Suppressor macrophage treated with lipopolysaccharide for 4 hours (primary cell): ENCODE measurements around the gene GPHA2.
A peak's percentile ranks its signal among the peaks of the same experiment; 100 is the strongest.

Experiments used
- DNase-seq: peaks from one replicate; pipeline ENCODE4 v3.0.0-alpha.2; 2020

Gene GPHA2

DNA sequence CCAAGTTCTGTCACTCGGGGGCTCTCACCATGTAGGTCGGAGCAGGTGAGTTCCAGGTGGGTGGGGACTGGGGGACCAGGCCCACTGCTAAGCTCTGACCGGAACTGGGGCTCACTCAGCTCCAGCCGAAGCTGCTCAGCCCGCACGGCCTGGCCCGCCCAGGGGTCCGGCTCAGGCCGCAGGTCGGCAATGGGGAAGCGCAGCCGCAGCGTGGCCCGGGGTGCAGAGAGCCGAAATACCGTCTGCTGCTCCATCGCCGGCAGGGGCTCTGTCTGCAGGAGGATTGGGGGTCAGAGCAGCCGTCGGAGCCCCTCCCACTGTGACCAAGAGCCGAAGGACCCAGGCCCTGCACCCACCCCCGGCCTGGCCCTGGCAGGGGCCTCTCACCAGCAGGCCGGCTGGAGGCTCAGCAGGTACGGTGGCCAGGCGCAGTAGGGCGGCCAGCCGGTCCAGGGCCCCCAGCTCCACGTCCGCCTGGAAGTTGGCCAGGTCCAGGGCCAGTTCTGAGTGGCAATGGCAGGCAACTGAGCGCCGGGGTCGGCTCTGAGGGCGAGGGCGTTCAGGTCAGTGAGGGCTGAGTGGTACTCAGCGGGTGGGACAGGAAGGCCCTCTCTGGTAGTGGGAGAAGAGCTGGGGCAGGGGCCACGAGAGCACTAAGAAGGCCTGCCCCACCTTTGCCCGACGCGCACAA, 25.9 kb downstream of the GPHA2 start:
- DNase-seq: no peak

DNA sequence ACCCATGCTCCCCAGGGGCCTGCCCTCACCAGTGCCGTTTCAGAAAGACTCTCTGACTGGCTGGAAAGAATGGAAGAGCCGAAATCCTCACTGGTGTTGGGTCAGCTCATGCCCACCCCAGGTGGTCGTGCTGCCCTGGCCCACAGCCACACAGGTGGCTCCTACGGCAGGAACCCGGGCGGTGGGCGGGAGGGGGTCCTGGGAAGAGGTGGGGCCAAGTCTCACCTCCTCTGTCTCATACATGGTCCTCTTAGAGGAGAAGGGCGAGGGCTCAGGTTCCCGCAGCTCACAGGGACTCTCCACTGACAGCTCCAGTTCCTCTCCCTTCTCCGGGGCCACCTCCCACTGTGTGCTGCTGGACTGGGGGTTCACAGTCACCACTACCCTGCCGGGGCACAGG, 26.9 kb downstream of the GPHA2 start:
- no peak for DNase-seq

DNA sequence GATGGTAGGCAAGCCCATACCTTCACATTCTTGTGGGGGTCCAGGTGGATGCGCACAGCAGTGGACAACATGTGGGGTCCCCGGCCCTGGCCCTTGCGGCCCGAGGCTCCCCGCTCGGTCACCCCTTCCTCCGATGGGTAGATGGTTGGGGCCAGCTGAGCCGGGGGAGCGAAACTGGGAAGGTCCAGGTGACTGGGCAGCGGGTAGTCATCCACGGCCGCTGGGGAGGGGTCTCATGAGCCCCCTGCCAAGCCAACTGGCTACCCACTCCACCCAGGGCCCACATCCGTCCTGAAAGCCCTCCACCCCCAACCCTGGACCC, 29.4 kb downstream of the GPHA2 start:
- no peak for DNase-seq

DNA sequence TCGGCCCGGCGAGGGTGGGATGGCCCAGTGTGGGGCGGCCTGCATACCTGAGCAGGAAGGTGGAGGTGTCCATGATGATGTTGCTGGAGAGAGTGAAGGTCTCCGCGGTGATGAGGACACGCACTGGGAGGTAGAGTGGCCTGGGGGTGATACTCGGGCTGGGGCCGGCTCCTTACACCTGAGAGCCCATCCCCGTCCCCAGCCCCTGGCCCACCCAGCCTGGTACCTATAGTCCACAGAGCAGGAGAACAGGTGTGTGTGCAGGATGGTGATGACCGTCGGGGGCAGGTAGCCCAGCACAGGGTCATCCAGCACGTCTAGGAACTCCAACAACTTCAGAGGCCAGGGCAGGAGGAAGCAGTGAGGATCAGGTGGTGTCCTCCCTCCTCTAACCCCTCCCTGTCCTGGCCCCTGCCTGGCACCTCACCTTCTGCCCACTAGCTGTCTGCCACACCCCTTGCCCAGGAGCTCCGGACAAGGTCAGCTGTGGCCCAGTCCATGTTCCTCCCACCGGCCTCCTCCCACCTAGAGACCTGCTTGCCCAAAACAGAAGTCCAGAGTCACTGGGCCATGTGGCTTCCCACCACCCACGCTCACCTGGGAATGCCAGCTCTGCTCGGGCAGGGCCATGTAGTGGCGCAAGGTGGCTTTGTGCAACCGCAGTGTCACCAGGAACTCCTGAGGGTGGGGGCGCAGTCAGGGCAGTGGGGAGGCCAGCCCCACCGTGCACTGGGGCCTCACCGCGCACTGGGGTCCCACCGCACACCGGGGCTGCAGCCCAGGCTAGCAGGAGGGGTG, 30.0 kb downstream of the GPHA2 start:
- no peak for DNase-seq

DNA sequence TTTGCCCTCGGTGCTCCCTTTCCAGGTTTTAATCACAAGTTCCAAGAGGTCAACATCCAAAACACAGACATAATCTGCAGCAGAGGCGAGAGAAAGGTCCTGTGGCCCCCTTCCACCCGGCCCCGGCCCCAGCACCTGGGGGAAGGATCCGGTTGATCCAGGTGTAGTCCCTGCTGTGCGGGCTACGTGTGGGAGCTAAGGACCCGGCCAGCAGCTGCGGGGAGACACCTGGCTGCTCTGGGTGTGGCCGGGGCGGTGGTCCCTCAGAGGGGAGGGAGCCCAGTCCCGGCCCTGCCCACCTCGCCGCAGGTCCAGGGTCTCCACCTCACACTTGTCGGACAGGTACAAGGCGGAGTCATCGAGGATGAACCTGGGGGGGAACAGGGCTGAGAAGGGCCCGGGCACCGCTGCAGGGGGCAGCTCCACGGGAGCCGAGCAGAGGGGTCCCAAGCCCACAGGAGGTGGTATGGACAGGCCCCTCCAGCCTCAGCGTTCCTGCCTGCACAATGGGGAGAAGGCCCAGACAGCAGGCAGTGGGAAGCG, 32.3 kb downstream of the GPHA2 start:
- DNase-seq: no peak

DNA sequence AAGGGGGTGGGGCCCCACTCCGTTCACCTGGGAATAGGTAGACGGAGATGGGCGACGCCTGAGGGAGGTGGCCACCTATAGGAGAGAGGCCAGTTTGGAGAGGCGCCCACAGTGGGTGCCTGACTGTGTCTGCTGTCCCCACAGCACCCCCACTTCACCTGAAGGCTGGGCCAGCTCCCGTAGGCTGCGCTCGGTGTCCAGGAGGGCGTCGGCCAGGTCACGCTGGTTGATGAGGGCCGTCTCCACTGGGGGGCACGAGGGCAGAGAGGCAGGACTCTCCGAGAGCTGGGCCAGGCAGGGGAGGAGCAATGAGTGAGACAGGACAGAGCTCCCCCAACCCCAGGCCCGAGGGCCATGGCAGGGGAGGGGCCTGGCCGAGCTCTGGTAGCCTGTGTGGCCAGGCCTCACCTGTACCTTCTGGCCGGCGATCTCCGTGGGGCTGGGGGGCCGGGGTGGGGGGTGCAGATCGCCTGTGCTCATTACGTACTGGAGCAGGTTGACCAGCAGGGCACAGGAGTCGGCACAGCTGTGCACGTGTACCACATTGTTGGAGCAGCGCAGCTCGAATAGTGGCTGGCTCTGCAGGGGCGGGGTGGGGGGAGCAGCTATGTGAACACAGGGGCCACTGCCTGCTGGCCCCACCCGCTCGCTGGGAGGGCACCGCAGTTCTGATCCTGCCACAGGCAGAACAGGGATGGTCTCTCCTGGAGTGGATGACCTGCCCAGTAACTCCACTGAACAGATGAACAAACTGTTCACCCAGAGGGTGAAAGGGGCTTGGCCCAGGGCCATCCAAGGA, 33.4 kb downstream of the GPHA2 start:
- no peak for DNase-seq

DNA sequence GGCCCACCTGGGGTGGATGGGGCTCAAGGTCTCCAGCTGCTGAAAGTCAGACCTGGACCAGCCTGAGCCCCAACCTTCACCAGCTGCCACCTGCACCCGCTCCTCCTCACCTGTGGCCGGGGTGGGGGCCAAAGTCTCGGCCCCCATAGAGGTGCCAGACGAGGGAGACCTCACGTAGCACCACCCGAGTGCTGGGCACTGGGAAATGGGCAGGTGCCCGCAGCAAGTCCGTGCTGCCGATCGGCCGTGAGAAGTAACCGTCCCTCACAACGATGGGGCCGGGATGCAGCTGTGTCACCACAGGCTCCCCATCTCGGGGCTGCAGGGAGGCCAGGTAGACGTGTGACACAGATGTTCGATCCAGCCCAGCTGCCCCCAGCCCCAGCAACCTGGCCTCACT, 34.9 kb downstream of the GPHA2 start:
- DNase-seq: no peak

DNA sequence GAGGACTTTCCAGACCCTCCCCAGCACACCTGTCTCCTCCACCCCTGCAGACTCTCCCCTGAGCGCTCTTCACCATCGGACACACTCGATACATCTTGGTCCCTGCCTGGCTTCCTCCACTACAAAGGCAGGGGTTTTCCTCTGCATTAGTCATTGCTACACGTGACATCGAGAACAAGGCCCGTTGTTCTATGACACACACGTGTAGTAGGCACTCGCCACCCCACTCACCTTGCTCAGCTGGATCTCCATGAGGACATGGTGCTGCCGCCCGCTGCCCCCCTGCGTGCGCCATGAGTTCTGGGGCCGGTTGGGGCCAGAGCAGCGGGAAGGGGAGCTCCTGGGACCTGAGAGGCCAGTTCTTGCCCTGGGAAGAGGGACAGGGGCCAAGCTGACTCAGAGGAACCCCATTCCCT, 35.4 kb downstream of the GPHA2 start:
- DNase-seq: no peak

DNA sequence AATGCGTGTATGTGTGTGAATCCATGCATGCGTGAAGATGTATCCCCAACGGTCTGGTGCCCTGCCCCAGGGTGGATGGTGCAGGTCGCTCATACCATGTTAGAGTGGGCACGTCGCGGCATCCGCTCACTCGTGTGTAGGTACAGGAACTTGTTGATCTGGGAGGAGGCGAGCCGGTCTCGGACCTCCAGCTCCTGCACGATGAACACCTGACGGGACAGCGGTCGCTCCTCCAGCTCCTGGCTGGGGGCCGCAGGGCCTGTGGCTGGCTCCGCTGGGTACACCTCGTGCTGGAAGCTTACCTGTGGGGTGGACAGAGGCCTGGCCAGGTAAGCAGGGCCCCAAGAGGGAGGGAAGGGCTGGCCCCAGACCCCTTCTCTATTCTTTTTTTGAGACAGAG, 37.2 kb downstream of the GPHA2 start:
- DNase-seq: no peak

DNA sequence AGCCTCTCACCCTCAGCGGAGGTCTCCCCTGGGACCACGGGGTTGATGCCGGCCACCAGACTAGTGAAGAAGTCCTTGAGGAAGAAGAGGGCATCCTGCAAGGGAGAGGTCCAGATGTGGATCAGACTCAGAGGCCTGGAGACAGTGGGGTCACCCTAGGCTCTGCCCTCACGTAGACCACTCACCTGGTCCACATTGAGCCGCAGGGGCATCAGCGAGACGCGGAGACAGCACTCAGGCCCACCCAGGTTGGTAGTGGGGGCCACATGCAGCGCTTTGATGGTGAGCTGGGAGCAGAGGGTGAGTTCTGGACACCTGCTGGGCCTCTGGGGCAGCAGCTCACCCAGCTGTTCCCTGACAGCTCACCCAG, 37.6 kb downstream of the GPHA2 start:
- no peak for DNase-seq

DNA sequence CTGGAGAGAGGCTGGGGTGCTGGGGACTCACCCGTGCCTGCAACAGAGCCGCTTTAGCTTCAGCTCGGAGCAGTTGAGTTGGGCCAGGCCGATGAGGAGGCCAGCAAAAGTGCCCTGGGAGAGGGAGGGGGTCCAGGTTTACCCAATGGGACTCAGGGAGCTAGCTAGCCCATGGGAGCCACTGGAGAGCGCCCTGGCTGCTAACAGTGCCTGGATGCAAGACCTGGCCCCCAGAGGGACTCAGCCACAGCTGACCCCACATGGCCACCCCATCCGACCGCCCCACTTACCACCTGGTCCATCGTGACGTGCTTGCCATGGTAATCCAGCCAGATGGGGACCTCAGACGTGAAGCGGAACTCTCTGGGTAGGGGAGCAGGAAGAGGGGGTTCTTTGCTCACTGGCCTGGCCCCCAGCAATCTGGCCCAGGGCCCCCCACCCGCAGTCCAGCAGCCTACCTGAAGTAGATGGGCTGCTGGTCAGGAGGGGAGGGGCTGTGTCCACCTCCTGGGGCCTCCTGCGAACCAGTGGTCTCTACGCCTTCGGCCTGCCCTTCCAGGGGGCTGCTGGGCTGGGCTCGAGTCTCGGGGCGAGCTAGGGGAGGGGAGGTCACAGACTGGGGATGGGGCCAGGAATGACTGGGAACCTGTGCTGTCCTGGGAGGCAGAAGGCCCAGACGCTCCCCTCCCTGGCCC, 38.2 kb downstream of the GPHA2 start:
- no peak for DNase-seq

DNA sequence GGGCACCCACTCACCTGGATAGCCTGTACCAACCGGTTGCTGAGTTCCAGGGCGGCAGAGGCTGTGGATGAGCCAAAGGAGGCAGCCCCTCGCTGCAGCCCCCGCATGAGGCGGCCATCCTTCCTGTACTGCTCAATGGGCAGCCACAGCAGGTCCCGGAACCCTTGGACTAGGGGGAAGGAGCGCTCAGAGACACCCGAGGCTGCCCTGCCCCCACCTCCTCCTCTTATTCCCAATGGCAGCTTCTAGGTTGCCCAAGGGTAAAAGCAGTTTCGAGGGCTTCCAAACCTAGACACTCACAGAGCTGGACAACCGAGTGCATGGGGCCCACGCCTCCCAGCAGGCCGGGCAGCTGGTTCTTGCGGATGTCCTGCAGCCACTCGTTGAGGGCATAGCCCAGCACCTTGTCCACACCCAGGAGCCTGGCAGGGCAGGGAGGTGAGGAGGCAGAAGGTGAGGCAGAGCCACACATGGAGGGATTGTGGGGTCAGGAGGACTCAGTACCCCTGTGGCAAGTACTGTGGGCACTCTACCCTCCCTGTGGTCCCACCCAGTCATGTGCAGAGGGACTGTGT, 39.2 kb downstream of the GPHA2 start:
- no peak for DNase-seq

DNA sequence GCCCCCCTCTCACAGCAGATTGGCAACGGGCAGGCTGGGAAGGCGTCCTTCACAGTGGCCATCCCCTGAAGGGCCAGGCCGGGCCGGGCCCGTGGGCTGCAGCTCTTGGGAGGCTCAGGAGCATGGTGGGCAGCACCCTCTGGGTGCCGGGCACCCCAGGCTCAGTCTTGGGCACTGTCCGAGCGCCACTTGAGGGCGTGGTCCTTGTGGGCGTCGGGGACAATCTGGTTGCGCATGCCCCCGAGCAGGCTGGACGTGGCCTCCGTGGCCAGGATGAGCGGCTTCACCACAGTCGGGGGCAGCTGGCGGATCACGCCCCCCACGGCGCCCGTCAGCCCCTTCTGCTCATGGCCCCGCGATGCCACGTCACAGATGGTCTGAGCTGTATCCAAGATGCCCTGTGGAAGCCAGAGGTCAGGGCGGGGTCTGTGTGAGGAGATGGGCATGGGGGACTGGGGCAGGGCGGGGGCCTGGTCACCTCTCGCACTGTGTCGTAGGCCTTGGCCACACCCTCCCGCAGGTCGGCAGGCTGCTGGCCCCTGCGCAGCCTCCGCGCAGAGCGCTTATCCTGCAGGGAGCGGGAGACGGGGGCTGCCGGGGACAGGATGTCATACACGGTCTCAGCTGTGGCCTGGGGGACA, 40.8 kb downstream of the GPHA2 start:
- DNase-seq: no peak

DNA sequence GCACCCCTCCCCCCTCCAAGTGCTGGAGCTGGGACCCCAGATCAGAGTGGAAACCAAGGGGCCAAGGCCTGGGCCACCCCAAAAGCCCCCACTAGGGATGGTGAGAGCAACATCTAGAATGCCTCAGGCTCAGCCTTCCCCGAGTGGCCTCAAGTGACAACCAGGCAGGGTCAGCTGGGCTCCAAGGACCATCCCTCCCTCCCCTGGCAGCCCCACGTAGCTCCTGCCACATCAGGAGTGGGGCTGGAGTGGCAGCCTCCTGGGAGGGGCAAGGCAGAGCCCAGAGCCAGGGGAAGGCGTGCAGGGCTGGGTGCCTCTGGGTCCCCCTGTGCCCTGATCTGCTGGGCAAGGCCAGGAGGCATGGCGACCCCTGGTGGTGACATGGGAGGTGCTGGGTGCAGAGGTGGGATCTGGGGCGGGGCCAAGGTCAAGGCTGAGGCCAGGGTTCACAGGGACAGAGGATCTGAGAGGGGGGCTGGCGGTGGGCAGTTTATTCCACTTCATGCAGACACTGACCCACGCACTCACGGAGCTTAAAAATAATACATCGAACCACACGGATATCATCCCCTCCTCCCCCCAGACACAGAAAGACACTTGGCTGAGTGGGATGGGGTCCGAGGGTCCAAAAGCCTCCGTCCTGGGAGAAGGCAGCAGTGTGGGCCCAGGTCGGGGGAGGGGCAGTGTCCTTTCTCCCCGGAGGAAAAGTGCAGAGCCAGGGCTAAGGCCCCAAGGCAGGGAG, 41.5 kb downstream of the GPHA2 start:
- peak; percentile 92 for DNase-seq

DNA sequence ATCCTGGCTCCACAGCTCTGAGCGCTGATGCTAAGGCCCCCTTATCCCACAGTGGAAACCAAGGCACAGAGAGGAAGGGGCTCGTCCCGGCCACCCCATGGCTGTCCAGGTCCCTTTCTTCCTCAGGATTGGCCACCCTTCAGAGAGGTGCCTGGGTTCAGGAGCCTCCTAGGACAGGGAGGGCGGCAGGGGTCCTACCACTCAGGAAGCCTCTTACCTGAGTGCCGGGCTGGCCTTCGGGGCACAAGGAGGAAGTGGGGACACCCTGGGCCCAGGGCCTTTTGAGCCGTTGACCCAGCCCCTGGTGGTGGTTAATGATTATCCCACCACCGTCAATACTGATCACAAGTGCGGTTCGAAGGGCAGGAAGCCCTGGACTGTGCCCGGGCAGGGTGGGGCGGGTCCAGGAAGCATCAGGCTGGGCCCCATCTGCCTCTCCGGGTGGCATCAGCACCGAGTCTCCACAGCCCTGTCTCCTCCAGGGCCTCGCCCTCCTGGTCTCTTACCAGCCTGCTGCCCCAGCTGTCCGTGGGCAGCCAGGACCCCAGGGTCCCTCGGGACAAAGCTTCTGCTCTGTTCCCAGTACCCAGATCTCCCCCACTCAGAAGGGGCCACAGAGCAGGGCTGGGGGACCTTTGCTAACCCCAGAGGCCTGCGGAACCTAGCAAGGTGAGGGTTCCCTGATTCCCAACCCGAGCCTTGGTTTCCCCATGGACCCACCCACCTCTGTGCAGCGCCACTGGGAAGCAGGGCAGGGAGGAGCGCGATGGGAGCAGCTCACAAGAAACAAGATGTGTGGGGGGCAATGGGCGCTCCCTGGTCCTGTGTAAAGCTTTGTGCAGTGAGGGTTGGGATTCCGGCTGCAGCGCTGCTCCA, 42.3 kb downstream of the GPHA2 start:
- no peak for DNase-seq

DNA sequence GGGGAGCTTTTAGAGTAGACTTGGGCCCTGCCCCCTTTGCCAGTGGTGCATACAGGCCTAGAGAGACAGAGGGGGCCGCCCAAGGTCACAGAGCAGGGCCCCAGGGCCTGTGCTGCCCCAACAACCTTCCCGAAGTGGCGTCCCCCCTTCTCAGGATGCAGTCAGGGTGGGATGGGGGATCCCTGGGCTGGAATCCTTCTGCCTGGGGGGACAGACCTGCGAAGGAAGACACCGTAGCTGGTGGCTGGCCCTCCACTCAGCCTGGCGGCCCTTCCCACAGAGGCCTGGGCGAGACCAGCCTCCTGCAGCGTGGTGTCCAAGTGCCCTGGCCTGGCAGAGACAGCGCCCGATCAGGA, 42.9 kb downstream of the GPHA2 start:
- DNase-seq: no peak

DNA sequence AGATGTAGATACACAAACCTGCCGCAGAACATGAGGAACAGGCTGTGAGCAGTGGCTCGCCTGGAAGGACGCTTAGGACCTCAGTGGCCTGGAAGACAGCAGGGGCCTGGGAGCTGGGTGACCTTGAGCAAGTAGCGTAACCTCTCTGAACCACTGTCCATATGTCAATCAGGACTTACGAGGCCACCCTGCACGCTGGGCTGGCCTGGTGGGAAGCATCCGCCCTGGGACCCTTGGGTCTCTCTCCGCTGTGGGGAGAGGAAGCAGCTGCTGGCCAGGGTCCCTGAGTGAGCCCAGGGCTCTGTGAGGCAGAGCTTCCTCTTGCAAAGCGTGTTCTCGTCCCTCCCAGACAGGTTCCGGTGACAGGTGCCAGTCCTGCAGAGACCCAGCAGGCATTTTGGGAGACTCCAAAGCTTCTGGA, 43.3 kb downstream of the GPHA2 start:
- DNase-seq: no peak

DNA sequence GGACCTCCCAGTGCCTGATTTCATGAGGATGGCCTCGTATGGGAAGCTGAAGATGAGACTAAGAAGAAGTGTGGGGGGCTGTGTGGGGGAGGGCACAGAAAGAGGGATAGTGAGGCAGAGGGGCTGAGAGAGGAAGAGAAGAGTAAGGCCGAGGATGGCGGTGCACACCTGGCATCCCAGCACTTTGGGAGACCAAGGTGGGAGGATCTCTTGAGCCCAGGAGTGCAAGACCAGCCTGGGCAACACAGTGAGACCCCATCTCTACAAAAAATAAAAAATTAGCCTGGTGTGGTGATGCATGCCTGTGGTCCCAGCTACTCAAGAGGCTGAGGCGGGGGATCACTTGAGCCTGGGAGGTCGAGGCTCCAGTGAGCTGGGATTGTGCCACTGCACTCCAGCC, 43.8 kb downstream of the GPHA2 start:
- DNase-seq: no peak

DNA sequence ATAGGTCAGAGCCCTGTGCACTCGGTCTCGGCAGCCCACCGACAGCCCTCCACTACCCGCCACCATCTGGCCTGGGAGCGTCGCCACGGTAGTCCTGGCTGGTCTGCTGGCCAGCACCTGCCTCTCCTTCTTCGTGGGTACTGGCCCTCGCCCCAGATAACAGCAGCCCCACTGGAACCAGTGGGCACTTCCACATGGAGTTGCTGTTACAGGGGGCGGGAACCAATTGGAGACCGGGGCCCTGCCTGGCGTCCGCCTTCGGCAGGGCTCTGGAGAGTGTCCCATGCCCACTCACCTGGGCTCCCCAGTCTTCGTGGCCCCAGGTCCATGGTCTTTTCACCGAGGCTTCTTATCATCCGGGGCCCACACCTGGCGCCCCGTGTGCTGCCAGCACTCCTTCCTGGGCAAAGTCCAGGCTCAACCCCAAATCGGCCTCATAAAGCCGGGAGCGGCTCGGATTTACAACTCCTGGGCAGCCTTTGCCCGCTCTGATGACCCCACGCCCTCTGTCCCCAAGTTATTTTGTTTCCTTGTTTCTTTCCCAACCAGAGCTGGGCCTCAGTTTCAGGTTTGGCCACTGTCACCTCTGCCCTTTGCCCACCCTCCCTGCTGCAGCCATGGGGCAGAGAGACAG, 44.4 kb downstream of the GPHA2 start:
- DNase-seq: no peak

DNA sequence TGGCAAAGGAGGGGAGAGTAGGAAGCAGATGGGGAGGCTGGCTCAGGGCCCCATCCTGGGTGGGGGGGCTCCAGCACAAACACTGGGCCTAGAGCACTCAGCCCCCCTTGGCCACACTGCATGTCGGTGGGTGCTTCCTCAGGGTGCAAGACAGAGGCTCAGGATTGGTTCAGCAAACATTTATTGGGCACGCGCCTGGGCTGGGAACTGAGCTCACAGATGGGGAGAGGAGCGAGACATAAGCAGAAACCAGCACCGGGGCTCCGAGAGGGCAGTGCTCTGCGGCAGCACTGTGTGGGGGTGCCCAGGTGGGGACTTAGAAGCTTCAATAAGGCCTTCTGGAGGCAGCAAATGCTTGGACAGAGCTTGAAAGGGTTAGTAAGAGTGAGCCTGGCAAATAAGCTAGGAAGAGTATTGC, 45.2 kb downstream of the GPHA2 start:
- no peak for DNase-seq
